ENCODE data around the gene SCTR.

Gene SCTR

DNA sequence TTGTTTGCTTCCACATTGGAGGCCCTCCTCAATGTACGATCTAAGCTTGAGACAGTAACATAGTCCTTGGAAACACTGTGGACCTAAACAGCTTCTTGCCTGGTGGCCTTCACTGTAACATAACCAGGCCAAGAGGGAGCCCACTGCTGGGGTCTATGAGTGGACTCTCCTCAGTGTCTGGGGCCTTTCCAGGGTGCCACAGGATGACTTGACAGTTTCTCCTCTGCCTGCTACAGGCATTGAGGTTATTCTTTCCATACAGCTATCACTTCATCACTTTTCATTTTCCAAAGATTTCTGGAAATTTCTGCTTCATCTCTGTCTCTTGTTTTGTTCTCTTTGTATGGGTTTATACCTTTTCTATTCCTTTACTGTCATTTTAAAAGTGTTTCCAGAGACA, 11.3 kb downstream of the SCTR start:
- WGBS, 2 experiments: 89 to 97% methylated on average over 1 of the region's 1 CpG
- H3K27ac ChIP-seq (ENCODE audit: insufficient read depth, low read depth, low read length, poor library complexity, severe bottlenecking): no peak overlapping the region
- H3K27me3 ChIP-seq (ENCODE audit: control insufficient read depth, insufficient read depth, low read length, poor library complexity, severe bottlenecking): no peaks in the 10 kb centered on the region

DNA sequence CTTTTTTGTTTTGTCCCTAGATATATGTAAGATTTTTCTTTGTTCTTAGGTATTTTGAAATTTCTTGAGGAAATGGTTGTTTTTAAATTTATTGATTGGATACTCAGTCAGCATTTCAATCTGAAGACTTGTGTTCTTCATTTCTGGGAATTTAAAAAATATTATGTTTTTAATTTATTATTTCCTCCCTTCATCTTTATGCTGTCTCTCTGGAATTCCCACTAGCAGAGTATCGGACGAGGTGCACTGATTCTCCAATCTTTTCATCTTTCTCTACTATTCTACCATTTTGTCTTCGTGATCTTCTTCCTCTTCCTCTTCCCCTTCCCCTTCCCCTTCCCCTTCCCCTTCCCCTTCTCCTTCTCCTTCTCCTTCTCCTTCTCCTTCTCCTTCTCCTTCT, 12.3 kb downstream of the SCTR start:
- Histone ChIP-seq H3K36me3 (ENCODE audit: control insufficient read depth, insufficient read depth, low read length) (no peaks in the 10 kb centered on the region), H3K4me3 (ENCODE audit: insufficient read depth, low read depth, low read length) (no peak overlapping the region), H3K27ac (ENCODE audit: insufficient read depth, low read depth, low read length, poor library complexity, severe bottlenecking) (no peak overlapping the region), H3K9me3 (ENCODE audit: control insufficient read depth, low read length) (no peaks in the 10 kb centered on the region), H3K27me3 (ENCODE audit: control insufficient read depth, insufficient read depth, low read length, poor library complexity, severe bottlenecking) (no peaks in the 10 kb centered on the region), H3K4me1 (ENCODE audit: control insufficient read depth, insufficient read depth, low read length) (no peaks in the 10 kb centered on the region)
- WGBS, 2 experiments: 86 to 95% methylated on average over 3 of the region's 3 CpGs

More for the DNA sequence above, 11.3 kb downstream of the SCTR start:
- H3K36me3 ChIP-seq (ENCODE audit: control insufficient read depth, insufficient read depth, low read length): no peaks in the 10 kb centered on the region
- H3K4me3 ChIP-seq (ENCODE audit: insufficient read depth, low read depth, low read length): no peak overlapping the region
- H3K4me1 ChIP-seq (ENCODE audit: control insufficient read depth, insufficient read depth, low read length): no peaks in the 10 kb centered on the region
- H3K9me3 ChIP-seq (ENCODE audit: control insufficient read depth, low read length): no peaks in the 10 kb centered on the region

DNA sequence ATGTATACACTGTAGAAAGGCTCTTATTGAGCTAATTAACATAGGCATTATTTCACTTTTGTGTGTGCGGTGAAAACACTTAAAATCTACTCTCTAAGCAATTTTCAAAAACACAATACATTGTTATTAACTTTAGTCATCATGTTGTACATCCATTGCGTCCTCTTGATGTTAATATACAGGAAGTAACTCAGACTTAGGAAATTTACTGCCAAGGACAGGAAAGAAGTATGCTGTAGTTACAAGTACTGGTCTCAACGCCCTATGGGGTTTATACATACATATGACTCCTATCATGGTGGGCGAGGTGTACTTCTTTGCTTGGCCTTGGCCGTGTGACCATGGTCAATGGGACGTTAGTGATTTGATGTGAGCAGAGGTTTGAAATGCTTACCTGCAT, 15.5 kb downstream of the SCTR start:
- Histone ChIP-seq H3K36me3 (ENCODE audit: control insufficient read depth, insufficient read depth, low read length) (no peaks in the 10 kb centered on the region), H3K9me3 (ENCODE audit: control insufficient read depth, low read length) (no peaks in the 10 kb centered on the region), H3K27ac (ENCODE audit: insufficient read depth, low read depth, low read length, poor library complexity, severe bottlenecking) (no peak overlapping the region), H3K27me3 (ENCODE audit: control insufficient read depth, insufficient read depth, low read length, poor library complexity, severe bottlenecking) (no peaks in the 10 kb centered on the region), H3K4me1 (ENCODE audit: control insufficient read depth, insufficient read depth, low read length) (no peaks in the 10 kb centered on the region), H3K4me3 (ENCODE audit: insufficient read depth, low read depth, low read length) (no peak overlapping the region)
- 92 to 94% methylated on average over 6 of the region's 6 CpGs for WGBS, 2 experiments

DNA sequence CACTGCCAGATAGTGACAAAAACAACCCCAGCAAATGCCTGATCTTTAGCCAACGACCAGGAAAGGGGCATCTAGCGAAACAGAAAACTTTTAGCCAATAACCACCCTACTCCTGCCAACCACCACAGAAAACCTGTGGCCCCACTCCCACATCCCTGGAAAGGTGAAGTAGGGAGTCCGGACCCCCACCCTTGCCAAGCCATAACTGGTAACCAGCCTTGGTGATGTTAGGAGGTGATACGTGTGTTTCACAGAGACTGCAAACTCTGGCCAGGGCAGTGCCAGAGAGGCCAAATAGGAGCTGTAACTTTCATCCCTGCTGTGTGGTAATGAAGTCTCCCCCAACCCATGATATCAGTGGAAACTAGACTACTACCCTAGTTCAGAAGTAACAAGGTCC, 27.6 kb downstream of the SCTR start:
- Histone ChIP-seq H3K27ac (ENCODE audit: insufficient read depth, low read depth, low read length, poor library complexity, severe bottlenecking) (no peak overlapping the region), H3K9me3 (ENCODE audit: control insufficient read depth, low read length) (no peaks in the 10 kb centered on the region), H3K4me3 (ENCODE audit: insufficient read depth, low read depth, low read length) (no peak overlapping the region), H3K27me3 (ENCODE audit: control insufficient read depth, insufficient read depth, low read length, poor library complexity, severe bottlenecking) (no peaks in the 10 kb centered on the region), H3K36me3 (ENCODE audit: control insufficient read depth, insufficient read depth, low read length) (no peaks in the 10 kb centered on the region), H3K4me1 (ENCODE audit: control insufficient read depth, insufficient read depth, low read length) (no peaks in the 10 kb centered on the region)
- 92% methylated on average over 4 of the region's 4 CpGs for WGBS, 2 experiments

DNA sequence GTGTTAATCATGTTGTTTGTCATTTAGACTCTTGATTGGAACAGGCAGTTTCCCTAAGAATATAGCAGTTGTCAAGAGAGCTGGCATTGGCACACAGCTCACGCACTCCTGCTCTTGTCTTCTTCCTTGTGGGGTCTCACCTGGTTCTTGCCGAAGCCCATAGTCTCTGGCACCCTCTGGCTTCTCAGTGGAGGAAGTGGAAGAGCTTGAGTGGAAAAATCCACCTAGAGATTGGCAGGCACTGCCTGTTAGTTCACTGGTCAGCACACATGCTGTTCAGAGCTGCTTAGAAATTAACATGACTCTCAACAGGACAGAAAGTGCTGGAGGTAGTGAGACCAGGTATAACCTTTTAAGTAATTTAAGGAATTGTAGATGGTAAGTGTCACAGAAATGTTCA, 28.3 kb downstream of the SCTR start:
- H3K36me3 ChIP-seq (ENCODE audit: control insufficient read depth, insufficient read depth, low read length): no peaks in the 10 kb centered on the region
- no peaks in the 10 kb centered on the region for H3K4me1 ChIP-seq (ENCODE audit: control insufficient read depth, insufficient read depth, low read length)
- H3K27me3 ChIP-seq (ENCODE audit: control insufficient read depth, insufficient read depth, low read length, poor library complexity, severe bottlenecking): no peaks in the 10 kb centered on the region
- 84 to 96% methylated on average over 2 of the region's 2 CpGs for WGBS, 2 experiments
- no peak overlapping the region for H3K27ac ChIP-seq (ENCODE audit: insufficient read depth, low read depth, low read length, poor library complexity, severe bottlenecking)
- H3K4me3 ChIP-seq (ENCODE audit: insufficient read depth, low read depth, low read length): no peak overlapping the region
- no peaks in the 10 kb centered on the region for H3K9me3 ChIP-seq (ENCODE audit: control insufficient read depth, low read length)

DNA sequence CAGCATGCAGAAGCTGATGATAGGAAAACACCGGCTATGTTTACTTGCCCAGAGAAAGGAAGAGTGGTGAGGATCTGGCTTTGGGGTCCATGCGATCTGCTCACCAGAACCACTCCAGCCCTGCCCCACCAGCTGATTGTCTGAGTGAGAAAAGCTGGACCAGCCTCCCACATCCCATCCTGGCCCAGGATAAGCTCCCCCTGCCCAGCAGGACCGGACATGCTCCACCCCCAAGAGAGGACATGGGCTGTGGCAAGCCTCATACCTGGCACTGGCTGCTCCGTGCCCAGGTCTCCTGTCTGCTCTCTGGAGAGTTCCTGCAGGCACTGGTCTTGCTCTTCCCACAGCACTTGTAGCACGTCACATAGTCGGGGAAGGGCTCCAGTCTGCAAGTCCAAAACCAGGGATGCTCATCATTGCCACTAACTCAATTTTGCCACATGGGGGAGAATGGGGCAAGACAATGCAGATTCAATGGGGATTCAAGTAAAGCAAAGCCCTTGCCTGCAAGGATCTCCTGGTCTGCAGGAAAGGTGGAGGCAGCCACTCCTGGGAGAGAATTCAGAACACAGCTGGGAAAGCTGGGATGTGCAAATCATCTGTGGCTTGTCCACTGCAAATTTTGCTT, 30.0 kb downstream of the SCTR start:
- H3K27me3 ChIP-seq (ENCODE audit: control insufficient read depth, insufficient read depth, low read length, poor library complexity, severe bottlenecking): no peaks in the 10 kb centered on the region
- H3K9me3 ChIP-seq (ENCODE audit: control insufficient read depth, low read length): no peaks in the 10 kb centered on the region
- WGBS, 2 experiments: 89 to 91% methylated on average over 6 of the region's 6 CpGs
- no peak overlapping the region for H3K4me3 ChIP-seq (ENCODE audit: insufficient read depth, low read depth, low read length)
- no peaks in the 10 kb centered on the region for H3K4me1 ChIP-seq (ENCODE audit: control insufficient read depth, insufficient read depth, low read length)
- H3K36me3 ChIP-seq (ENCODE audit: control insufficient read depth, insufficient read depth, low read length): no peaks in the 10 kb centered on the region
- no peak overlapping the region for H3K27ac ChIP-seq (ENCODE audit: insufficient read depth, low read depth, low read length, poor library complexity, severe bottlenecking)

DNA sequence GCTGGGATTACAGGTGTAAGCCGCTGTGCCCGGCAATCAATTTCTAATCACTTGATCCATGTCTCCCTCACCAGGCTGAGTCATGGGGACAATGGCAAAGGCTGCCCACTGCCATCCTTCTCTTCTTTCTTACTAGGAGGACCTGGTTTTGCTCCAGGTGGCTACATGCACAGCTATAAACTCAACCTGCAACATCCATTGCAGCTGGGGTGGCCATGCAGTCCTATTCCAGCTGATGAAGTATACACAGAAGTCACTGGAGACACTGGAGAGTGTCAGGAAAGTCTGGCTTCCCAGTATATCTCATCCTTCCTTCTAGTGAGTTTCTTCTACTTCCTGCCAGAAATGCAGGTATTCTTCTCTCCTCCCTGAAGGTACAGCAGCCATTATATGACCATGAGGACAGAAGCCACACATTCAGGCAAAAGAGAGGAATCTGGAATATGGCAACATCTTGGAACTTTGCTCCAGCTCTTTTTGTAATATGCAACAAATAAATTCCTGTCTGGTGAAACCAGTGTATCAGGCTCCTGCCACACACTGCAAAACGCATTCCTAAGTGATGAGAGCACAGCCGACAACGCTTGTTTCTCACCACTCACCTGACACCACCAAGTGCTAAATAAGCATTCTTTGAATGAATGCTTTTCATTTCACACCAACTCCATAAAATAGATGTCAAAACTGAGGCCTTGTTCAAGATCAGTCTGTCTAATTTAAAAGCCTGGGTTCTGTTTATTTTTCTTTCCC, 32.3 kb downstream of the SCTR start:
- 82 to 84% methylated on average over 5 of the region's 5 CpGs for WGBS, 2 experiments
- Histone ChIP-seq H3K4me3 (ENCODE audit: insufficient read depth, low read depth, low read length) (no peak overlapping the region), H3K27ac (ENCODE audit: insufficient read depth, low read depth, low read length, poor library complexity, severe bottlenecking) (no peak overlapping the region), H3K9me3 (ENCODE audit: control insufficient read depth, low read length) (no peaks in the 10 kb centered on the region), H3K4me1 (ENCODE audit: control insufficient read depth, insufficient read depth, low read length) (no peaks in the 10 kb centered on the region), H3K27me3 (ENCODE audit: control insufficient read depth, insufficient read depth, low read length, poor library complexity, severe bottlenecking) (no peaks in the 10 kb centered on the region), H3K36me3 (ENCODE audit: control insufficient read depth, insufficient read depth, low read length) (no peaks in the 10 kb centered on the region)

DNA sequence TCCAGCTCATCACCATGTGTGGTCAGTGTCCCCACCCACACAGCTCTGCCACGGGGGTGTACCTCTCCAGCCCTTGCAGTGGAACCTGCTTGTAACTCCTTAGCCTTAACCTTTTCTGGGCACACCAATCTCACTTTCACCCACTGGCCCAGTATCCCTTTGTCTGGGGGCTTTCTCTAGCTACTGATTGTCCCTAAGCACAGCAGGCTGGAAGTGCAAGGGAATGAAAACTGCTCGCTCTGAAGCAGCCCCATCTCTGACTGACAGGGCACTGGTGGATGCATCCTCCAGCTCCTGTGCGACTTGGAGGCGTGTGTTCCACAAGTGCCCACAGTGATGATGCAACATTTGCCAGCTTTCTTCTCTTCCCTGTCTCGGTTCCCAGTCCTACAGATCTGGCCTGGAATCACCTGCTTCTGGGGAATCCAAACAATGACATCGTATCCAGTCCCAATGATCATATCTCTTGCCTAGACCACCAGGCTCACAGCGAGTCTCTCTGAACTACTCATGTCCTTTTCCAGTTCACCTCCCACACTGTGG, 33.6 kb downstream of the SCTR start:
- no peak overlapping the region for H3K27ac ChIP-seq (ENCODE audit: insufficient read depth, low read depth, low read length, poor library complexity, severe bottlenecking)
- H3K9me3 ChIP-seq (ENCODE audit: control insufficient read depth, low read length): no peaks in the 10 kb centered on the region
- no peaks in the 10 kb centered on the region for H3K27me3 ChIP-seq (ENCODE audit: control insufficient read depth, insufficient read depth, low read length, poor library complexity, severe bottlenecking)
- no peak overlapping the region for H3K4me3 ChIP-seq (ENCODE audit: insufficient read depth, low read depth, low read length)
- no peaks in the 10 kb centered on the region for H3K4me1 ChIP-seq (ENCODE audit: control insufficient read depth, insufficient read depth, low read length)
- H3K36me3 ChIP-seq (ENCODE audit: control insufficient read depth, insufficient read depth, low read length): no peaks in the 10 kb centered on the region
- WGBS, 2 experiments: 84 to 87% methylated on average over 7 of the region's 7 CpGs

DNA sequence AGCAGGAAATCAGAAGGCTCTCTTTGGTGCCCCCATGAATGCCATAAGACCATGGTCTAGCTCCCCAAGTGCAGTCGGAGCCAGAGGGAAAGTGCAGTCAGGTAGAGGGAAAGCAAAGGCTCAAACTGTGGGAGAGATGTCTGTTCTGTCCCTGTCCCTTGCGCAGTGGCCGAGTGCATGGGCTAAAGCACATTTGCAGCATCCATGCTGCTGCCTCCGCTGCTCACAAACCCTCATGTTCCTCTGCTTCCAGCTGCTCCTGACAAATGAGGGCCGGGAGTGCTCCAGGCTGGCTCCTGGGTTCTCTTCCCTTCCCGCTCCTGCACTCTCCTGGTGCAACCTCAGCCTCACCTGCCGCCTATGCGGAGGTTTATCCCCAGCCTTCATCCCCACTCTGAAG, 34.2 kb downstream of the SCTR start:
- no peaks in the 10 kb centered on the region for H3K4me1 ChIP-seq (ENCODE audit: control insufficient read depth, insufficient read depth, low read length)
- H3K27me3 ChIP-seq (ENCODE audit: control insufficient read depth, insufficient read depth, low read length, poor library complexity, severe bottlenecking): no peaks in the 10 kb centered on the region
- H3K27ac ChIP-seq (ENCODE audit: insufficient read depth, low read depth, low read length, poor library complexity, severe bottlenecking): no peak overlapping the region
- no peak overlapping the region for H3K4me3 ChIP-seq (ENCODE audit: insufficient read depth, low read depth, low read length)
- H3K9me3 ChIP-seq (ENCODE audit: control insufficient read depth, low read length): no peaks in the 10 kb centered on the region
- WGBS, 2 experiments: 88 to 90% methylated on average over 8 of the region's 8 CpGs
- H3K36me3 ChIP-seq (ENCODE audit: control insufficient read depth, insufficient read depth, low read length): no peaks in the 10 kb centered on the region

DNA sequence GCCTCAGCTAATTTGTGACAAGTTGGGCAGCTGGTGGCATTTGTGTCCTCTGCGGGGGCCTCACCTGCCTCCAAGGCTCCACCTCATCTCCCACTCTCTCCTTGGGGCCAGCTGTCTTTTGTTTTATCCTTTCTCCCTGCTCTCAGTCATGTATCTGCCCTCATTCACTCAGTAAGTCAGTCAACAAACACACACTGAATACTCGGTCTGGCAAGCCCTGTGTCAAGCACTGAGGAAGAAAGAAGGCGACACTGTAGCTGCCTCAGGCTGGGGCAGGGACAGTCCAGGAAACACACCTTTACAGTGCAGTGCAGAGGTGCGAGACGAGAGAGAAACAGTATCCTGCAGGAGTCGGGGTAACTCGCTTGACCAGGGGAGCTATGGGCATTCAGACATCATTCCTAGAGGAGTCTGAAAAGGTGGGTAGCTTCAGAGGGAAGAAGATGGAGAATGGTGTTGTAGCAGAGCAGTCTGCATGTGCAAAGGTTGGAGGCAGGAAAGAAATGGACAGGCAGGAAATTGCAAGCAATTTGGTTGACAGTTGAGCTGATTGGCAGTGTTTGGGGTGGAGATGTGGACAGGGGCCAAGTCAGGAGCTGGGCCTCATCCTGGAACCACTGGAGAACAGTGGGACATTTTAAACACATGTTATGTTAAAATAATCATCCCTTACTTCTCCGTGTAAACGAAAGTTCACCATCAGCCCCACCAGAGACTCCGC, 34.9 kb downstream of the SCTR start:
- Histone ChIP-seq H3K36me3 (ENCODE audit: control insufficient read depth, insufficient read depth, low read length) (no peaks in the 10 kb centered on the region), H3K27me3 (ENCODE audit: control insufficient read depth, insufficient read depth, low read length, poor library complexity, severe bottlenecking) (no peaks in the 10 kb centered on the region), H3K9me3 (ENCODE audit: control insufficient read depth, low read length) (no peaks in the 10 kb centered on the region), H3K27ac (ENCODE audit: insufficient read depth, low read depth, low read length, poor library complexity, severe bottlenecking) (no peak overlapping the region), H3K4me3 (ENCODE audit: insufficient read depth, low read depth, low read length) (no peak overlapping the region), H3K4me1 (ENCODE audit: control insufficient read depth, insufficient read depth, low read length) (no peaks in the 10 kb centered on the region)
- 93 to 95% methylated on average over 10 of the region's 10 CpGs for WGBS, 2 experiments
